GM13977 (cell line): ENCODE measurements around the gene DCXR.

ENCODE experiments used
- DNase-seq: peaks from one replicate; pipeline ENCODE4 v3.0.0; 2012; ENCODE audit warnings: low spot score
- in situ Hi-C: fragments of 300-500 bp; cut with MboI; formaldehyde crosslinking; loops from one replicate; pipeline ENCODE4 v1.12.0; 2022; ENCODE audit warnings: low sequenced_read_pairs, low pct_unique_long_range_greater_than_20kb, mixed read lengths, inconsistent platforms; ENCODE audit not compliant: unreplicated experiment
- TF ChIP-seq, protein P1 (sequence below): IDR thresholded peaks from 2 replicates; pipeline ENCODE4 v1.5.1; 2012; ENCODE audit warnings: mild to moderate bottlenecking, control low read depth; ENCODE audit not compliant: insufficient read depth; ENCODE audit errors: extremely low read depth, missing control alignments

DCXR gene

DNA sequence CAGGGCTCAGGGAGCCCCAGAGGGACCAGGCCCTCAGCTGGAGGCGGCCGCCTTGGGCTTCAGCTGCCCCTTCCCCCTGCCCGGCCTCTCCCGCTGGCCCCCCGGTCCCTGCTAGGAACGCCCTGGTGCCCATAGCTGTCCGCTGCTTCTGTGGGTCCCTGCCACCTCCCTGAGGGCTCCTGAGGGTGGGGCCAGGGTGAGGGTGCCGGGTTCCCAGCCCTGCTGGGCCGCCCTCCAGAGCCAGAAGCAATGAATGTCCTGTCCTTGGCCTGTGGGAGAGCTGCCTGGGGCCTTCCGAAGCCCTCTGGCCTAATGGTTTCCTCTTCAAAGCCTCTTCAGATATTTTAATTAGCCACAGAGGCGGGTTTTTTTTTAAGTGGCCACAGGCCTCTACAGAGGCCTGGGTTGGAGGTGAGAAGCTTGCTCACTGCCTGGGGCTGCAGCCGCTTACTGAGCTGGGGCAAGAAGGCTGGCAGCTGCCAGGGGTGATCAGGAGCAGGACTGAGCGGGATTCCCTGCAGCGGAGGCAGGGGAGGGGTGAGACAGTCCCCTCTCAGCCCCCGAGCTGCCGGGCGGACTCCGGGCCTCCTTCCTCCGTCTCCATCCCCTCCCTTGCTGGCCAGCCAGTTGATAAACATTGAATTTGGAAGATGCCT lies 24.7 kb downstream of the DCXR start:
- TF ChIP-seq, protein P1, sequence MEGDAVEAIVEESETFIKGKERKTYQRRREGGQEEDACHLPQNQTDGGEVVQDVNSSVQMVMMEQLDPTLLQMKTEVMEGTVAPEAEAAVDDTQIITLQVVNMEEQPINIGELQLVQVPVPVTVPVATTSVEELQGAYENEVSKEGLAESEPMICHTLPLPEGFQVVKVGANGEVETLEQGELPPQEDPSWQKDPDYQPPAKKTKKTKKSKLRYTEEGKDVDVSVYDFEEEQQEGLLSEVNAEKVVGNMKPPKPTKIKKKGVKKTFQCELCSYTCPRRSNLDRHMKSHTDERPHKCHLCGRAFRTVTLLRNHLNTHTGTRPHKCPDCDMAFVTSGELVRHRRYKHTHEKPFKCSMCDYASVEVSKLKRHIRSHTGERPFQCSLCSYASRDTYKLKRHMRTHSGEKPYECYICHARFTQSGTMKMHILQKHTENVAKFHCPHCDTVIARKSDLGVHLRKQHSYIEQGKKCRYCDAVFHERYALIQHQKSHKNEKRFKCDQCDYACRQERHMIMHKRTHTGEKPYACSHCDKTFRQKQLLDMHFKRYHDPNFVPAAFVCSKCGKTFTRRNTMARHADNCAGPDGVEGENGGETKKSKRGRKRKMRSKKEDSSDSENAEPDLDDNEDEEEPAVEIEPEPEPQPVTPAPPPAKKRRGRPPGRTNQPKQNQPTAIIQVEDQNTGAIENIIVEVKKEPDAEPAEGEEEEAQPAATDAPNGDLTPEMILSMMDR: no peak
- no peak for DNase-seq
- in situ Hi-C loops: no loop called here

DNA sequence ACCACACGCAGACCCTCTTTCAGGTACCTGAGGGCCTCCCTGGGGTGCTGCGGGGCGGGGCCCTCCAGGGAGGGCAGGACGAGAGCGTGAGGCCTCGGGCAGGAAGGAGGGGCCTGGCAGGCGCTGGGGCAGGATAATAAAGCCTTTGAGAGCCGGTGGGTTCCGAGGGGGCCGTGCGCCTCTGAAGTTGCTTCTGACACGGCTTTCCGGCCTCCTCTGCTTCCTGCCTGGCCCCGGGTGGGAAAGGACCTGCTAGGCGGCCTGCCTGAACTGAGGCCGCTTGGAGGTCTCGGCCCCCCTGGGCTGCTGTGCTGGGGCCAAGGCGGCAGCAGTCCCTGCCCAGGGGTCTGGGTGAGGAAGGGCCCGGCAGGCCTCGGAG lies 25.2 kb downstream of the DCXR start:
- no peak for DNase-seq
- in situ Hi-C loops: no loop called here
- TF ChIP-seq, protein P1: no peak

DNA sequence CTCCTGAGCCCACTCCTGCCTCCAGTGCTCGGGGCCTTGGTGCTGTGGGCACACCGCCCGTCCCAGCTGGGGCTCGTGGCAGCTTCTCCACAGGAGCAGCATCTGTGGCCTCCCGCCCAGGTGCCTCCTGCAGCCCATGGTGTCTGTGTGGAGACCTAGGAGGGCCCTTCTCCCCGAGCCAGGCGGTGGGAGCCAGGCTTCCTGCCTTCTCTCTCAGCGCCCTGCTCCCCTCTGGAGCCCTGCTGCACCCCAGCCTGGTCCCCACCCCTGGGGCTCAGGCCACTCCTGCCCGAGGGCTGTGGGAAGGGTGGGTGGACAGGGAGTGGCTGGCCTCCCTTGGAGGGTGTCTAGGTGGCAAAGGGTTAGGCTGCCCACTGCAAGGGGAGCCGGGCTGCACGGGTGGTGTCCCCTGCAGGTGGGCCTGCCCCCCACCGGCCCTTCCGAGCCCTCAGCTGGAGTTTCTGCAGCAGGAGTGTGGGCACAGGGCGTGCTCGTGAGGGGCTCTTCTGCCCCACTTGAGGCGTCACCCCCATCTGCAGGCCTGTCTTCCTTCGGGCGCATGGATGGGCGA lies 25.8 kb downstream of the DCXR start:
- TF ChIP-seq, protein P1: no peak
- in situ Hi-C loops: no loop called here
- DNase-seq: no peak

DNA sequence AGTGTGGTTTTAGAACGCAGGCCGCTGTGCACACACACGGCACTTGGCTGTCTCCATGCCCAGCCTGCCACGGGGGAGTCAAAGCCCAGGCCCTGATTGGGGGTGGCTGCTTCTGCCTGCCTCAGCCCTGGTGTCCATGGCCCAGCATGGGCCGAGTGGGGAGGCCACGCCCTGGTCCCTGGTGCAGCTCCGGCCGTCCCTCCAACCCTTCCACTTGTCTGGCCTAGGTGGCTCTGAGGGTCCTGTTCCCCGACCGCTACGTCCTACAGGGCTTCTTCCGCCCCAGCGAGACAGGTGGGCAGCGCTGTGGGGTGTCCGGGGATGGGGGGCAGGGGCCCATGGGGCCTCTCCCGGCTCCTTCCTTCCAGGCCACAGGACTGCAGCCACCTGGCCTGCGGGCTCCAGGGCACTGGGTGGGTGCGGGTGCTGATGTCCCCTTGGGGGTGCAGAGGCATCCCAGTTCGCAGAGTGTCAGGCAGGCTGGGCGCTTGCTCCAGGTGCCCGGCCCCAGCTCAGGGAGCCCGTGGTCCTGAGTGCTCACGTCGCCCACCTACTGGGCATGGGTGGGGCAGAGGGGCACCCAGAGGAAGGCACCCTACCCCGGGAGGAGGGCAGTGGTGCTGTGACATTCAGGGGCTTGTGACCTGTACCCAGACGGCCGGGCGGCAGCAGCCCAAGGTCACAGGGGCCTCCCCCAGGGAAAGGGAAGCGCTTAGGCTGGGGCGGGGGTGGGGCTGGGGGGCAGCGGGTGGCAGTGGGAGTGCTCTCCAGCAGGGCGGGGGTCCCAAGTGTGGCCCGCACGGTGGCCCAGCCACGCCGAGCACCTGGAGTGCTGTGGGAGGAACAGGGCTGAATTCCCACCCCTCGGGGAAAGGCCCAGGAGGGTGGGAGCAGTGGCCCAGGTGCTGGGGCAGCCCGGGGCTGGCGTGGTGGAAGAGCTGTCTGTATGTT lies 26.6 kb downstream of the DCXR start:
- in situ Hi-C loops: no loop called here
- TF ChIP-seq, protein P1: no peak
- DNase-seq: no peak

DNA sequence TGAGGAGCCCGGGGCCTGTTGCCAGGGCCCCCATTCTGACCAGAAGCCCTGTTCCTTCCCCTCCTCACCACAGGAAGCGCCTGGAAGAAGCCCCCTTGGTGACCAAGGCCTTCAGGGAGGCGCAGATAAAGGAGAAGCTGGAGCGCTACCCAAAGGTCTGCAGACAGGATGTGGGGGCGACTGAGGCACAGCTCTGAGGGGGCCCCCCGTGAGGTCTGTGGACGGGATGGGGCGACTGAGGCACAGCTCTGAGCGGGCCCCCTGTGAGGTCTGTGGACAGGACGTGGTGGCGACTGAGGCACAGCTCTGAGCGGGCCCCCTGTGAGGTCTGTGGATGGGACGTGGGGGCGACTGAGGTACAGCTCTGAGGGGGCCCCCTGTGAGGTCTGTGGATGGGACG lies 28.1 kb downstream of the DCXR start:
- in situ Hi-C loops: no loop called here
- no peak for DNase-seq
- TF ChIP-seq, protein P1: no peak

DNA sequence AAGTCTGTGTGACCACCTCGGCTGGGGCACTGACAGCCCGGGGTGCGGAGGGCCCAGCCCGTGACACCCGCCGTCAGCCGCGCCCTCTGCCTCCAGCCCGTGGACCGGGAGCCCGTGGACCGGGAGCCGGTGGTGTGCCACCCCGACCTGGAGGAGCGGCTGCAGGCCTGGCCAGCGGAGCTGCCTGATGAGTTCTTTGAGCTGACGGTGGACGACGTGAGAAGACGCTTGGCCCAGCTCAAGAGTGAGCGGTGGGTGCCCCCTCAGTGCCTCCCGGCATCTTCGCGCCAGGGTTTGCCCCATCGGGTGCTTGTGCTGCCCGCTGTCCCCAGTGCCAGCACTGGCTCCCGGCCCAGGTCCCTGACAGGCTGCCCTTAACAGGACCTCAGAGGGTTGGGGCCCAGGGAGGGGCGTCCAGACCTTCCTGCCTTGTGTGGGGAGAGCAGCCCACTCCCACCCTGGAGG lies 28.5 kb downstream of the DCXR start:
- TF ChIP-seq, protein P1: no peak
- DNase-seq: no peak
- in situ Hi-C loops: no loop called here
